Left renal pelvis (tissue), 4 donors: ENCODE results near the gene TRIM65. TPM values are rescaled to one million over a fixed set of nuclear protein-coding genes. Genes with fewer than 3 reads are reported as not detected.
"Not testable (repeated sequence)": the region's sequence is repeated elsewhere in the genome, so short reads cannot be mapped to it uniquely, and the experiment has no call there.

Experiments used
- DNase-seq, 4 donors: peaks; one replicate each; pipeline ENCODE4 v3.0.0-alpha.2; 2013; ENCODE audit warnings: low read depth in 4 of 4, low spot score in 3 of 4
- polyA plus RNA-seq, 4 donors: library from polyadenylated mRNA; unstranded; fragments of 120-200 nt; gene quantifications; one replicate each; pipeline ENCODE4 v1.2.1, GENCODE V29; 2013; ENCODE audit not compliant: insufficient read length in 4 of 4

TRIM65 gene
- polyA plus RNA-seq, 4 donors, result 11.0 to 16.9 (median 13.2) TPM

DNA sequence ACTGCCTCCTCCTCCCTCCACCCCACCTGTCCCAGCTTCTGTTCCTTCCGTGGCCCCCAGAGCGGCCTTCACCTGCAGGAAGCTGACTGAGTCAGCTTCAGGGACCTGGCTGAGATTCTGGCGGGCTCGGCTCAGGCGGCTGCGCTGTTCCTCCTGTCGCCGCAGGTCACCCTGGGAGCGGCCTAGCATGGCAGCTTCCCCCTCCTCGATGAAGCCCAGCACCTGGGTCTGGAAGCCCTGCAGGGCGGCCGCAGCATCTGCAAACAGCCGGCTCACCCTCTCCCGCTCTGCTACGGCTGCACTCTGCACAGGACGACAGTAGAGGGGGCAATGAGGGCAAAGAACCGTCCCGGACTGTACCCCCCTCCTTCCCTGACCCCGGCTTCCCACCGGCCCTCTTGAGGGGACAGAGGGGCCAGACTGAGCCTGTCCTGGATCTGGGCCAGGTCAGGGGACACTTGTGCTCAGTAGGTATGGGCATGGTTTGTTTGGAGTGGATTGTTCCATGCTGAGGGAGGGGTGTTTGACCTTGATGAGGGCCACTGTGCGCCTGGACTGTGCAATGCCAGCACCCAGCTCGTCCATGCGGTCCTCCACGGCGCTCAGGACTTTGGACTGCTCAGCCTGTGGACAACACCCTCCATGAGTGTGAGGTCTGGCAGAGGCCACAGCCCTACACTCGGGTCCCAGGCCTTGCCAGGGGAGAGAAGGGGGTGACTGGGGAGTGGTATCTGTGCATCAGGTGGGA is 20.4 kb downstream of the TRIM65 start:
- DNase-seq, result no peak

- DNase-seq, result no peak
Measured at GRCh38 chr17:75875940-75876189, 20.9 kb downstream of the TRIM65 start.

GRCh38 chr17:75875182-75875939 is 21.4 kb downstream of the TRIM65 start:
- no peak for DNase-seq

GRCh38 chr17:75874323-75875181 is 22.2 kb downstream of the TRIM65 start:
- DNase-seq, result no peak

DNA sequence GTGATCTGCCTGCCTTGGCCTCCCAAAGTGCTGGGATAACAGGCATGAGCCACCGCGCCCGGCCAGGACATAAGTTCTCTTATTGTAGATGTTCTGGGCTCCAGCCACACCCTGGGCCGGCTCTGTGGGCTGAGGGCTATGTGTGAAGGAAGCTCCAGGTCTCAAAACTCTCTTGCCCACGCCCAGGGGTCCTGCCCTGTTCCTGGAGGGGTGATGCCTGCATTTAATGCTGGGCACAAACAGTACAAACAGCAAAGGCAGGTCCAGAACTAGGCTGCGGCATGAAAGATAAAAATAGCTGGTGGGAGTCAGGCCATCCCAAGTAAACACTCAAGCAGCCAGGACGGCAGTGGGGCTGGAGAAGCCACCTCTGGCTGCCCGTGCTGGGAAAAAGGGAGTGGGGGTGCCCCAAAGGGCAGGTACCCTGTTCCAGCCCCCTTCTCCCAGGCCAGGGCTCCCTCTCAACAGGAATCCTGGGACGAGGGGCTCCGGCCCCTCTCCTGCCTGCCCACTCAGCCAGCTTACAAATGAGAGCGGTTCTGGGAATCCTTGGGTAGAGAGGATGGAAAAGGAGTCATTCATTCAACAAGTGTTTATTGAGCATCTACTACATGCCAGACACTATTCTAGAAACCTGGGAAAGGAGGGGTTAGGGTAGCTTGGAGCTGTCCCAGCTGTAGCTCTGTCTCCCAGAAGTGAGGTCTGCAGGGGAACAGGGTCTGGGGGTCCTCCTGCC is 23.0 kb downstream of the TRIM65 start:
- DNase-seq, result no peak

- DNase-seq, result no peak
Measured at GRCh38 chr17:75872434-75873351, 24.1 kb downstream of the TRIM65 start.

- DNase-seq, result not testable (repeated sequence)
Measured at GRCh38 chr17:75870228-75870627, 26.5 kb downstream of the TRIM65 start.

DNA sequence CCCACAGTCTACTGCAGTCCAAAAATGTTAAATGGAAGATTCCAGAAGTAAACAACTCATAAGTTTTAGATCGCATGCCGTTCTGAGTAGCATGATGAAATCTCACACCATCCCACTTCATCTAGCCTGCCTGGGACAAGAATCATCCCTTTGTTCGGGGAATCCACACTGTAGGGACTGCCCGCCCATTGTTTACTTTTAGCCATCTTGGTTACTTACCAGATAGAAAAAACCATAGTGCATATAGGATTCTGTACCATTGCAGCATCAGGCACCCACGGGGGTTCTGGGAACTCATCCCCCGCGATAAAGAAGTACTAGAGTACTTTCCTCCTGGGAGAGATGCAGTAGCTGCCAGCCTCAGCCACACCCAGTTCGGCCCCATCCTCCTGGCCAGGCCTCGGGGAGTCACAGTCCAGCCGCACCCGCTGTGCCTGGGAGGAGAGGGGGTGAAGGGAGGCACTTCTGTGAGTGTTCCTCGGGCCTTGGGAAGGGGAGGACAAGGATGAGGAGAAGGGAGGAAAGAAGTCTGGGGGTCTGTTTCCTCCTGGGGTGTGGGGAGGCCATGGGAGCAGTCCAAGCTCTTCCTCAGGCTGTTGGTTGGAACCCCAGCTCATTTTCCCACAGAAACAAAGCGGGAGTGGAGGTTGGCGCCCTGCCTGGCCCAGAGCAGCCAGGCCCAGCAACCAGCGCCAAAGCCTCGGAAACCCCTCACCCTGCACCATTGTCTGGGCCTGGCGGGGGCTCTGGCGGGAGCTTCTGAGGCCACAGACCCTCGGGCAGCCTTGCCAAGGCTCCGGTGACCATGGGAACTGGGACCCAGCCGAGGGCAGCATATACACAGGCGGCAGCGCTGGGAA is 27.2 kb downstream of the TRIM65 start:
- no peak for DNase-seq

- not testable (repeated sequence) for DNase-seq
Measured at GRCh38 chr17:75868730-75869281, 27.9 kb downstream of the TRIM65 start.

DNA sequence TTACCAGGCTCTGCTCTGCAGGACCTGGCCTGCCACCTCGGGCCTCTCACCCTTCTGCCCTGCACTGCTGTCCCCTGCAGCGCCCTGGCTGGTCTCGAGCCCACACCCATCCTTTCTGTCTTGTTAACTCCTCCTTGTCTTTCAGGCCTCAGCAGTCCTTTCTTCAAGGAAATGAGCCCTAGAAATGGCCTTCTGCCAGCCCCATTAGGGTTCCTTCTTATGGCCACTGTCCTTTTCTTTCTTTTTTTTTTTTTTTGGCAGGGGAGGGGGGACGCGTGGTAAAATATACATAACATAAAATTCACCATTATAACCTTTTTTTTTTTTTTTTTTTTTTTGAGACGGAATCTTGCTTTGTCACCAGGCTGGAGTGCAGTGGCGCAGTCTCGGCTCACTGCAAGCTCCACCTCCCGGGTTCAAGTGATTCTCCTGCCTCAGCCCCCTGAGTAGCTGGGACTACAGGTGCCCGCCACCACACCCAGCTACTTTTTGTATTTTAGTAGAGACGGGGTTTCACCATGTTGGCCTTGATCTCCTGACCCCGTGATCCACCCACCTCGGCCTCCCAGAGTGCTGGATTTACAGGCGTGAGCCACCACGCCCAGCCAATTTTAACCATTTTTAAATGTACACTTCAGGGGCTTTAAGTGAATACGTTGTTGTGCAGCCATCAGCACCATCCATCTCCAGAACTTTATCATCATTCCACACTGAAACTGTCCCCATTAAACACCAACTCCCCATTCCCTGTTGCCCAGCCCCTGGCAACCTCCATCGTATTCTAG is 31.2 kb downstream of the TRIM65 start:
- DNase-seq, result not testable (repeated sequence)

DNA sequence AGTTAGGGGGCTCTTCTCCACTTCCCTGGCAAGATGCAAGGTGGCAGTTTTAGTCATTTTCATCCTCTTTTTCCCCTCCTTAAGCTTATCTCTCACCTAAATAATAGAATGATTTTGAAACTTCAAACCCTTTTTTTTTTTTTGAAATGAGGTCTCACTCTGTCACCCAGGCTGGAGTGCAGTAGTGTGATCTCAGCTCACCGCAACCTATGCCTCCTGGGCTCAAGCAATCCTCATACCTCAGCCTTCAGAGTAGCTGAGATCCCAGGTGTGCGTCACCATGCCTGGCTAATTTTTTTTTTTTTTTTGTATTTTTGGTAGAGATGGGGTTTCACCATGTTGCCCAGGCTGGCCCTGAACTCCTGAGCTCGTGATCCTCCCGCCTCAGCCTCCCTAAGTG is 31.9 kb downstream of the TRIM65 start:
- DNase-seq, result not testable (repeated sequence)

DNA sequence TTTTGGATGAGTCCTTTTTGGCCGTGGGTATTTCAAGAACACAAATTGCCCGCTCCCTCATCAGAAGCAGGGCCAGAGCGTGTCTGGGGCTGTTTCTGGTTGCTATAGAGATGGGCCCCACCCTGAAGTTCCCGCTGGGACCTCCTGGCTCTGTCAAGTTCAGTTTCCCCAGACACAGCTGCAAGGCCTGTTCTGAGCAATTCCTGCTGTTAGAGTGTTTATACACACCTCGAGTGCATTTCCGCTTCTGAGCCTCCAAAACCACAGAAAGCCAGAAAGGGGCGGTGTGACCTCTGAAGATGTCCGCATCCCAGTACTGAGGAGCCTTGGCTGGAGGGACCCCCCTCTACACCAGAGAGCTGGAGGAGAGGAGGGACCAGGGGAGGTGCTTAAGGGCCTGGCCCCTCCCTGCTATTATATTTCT is 32.3 kb downstream of the TRIM65 start:
- peak in 2 of 4 donors; percentile 73 to 74 for DNase-seq

DNA sequence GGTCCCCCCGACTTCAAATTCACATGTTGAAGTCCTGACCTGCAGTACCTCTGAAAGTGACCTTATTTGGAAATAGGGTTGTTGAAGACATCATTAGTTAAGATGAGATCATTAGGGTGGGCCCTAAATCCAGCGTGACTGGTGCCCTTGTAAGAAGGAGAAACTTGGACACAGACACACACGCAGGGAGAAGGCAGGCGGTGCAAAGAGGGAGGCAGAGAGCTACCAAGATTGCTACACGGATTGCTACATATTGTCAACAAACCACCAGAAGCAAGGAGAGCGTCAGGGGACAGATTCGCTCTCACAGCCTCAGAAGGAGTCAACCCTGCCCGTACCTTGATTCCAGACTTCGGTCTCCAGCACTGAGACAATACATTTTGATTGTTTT is 34.8 kb downstream of the TRIM65 start:
- no peak for DNase-seq

DNA sequence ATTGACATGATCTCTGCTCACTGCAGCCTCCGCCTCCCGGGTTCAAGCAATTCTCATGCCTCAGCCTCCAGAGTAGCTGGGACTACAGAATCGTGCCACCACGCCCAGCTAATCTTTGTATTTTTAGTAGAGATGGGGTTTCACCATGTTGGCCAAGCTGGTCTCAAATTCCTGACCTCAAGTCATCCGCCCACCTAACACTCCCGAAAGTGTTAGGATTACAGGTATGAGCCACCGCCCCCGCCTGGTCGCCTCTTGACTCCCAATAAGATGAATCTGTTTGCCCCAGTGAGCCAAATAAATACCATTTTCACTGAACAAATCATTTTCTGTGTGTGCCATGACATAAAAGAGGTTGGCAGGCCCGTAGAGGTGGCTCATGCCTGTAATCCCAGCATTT is 37.4 kb downstream of the TRIM65 start:
- DNase-seq, result not testable (repeated sequence)

- DNase-seq, result no peak
Measured at GRCh38 chr17:75856062-75856756, 40.5 kb downstream of the TRIM65 start.

GRCh38 chr17:75855310-75856061 is 41.3 kb downstream of the TRIM65 start, which contains the start of gene WBP2:
Gene WBP2 (minus strand): TSS chr17:75855335. CDS start chr17:75855297, 38 bp downstream.
- DNase-seq, result peak; percentile 99 to 100 (median 99)
